Measurements from ENCODE around the gene PMPCA.

The PMPCA gene

DNA sequence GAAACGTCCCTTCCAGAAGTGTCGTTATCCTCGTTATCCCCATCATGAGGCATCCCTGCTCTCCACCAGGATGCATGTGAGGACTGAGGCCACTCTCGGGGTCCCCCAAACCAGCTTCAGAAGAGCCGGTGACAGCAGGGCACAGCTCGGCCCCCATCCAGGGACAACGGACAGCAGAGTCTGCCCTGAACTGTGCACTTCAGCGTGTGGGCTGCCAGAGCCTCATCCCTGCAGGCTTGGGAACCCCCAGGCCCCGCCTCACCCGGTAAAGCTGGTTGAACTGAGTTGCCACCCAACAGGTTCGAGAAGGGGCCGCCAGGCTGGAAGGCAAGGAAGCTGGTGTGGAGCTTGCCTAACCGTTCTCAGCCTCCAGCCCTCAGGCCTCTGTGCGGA, 36.3 kb upstream of the PMPCA start:
- DNase-seq = no peak

GRCh38 chr9:136375096-136375495, 35.4 kb upstream of the PMPCA start:
- DNase-seq = no peak

GRCh38 chr9:136376457-136376856, 34.0 kb upstream of the PMPCA start:
- no peak for DNase-seq

DNA sequence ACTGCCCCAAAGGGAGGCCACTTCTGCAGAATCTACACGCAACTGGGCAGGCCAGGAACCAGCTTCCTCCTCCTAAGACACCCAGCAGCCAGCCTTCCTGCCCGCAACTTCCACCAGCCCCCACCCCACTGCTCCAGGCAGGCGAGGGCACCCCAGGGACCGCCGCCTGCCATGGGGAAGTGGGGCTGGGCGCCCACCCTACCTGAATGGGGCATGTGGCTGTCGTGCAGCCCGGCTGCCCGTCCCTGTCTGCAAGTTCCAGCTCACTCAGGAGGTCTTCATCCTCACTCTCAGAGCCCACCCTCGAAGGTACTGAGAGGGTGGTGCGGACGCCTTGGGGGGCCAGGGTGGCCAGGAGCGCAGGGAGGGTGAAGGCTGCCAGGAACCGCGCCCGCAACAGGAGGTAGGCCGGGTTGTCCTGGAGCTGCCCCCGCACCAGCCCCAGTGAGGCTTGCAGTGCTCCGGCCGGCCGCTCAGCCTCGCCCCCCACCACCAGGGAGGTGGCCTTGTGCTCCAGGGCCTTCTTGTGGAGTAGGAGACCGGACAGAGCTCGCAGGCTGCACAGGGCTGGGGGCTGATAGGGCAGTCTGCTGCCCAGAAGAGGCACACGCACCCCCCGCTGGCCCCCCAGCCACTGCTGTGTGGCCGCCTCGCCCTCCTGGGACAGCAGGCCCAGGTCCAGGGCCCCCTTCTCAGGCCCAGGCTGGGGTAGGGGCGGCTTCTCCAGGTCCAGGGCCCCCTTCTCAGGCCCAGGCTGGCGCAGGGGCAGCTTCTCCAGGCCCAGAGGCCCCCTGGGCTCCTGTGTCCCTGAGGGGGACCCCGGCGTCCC, 32.9 kb upstream of the PMPCA start:
- DNase-seq = peak in 1 of 2 donors; percentile 6

- no peak for DNase-seq
Measured at GRCh38 chr9:136378170-136379002, 32.1 kb upstream of the PMPCA start.

- DNase-seq = no peak
Measured at GRCh38 chr9:136379003-136379287, 31.5 kb upstream of the PMPCA start.

DNA sequence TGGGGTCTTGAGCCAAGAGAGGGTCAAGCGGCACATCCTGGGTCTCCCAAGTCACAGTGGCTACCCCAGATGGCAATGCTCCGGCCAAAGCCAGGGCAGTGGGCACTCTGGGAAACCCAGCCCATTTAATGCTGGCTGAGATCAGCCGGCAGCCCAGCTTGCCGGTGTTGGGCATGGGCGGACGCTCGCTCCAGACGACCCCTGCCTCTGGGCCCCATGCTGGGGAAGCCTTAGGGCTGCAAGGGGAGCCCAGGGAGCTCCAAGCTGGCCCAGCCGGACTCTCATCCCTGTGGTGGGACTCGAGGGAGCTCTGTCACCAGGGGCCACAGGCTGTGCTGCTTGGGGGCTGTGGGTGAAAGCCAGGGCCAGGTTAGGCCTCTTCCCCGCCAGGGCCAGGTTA, 31.1 kb upstream of the PMPCA start:
- DNase-seq = no peak

DNA sequence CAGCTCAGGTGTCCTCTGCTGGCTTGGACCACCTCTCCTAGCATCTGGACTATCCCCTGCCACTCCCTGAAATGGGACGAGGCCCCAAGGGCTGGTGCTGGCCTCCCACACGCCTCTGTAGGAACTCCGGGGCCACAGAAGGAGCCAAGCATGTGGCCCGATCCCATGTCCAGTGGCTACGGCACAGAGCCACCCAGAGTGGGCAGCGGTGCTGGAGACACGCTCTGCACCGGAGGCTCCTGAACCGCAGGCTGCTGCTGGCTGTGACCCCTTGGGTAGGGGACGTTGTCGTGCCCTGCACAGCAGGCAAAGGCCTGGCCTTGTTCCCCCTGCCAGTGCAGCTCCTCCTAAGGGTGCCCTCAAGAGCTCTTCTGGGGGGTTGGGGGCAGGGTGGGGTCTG, 30.6 kb upstream of the PMPCA start:
- DNase-seq = no peak

- no peak for DNase-seq
Measured at GRCh38 chr9:136380381-136380780, 30.1 kb upstream of the PMPCA start.

GRCh38 chr9:136381311-136381710, 29.1 kb upstream of the PMPCA start:
- no peak for DNase-seq

GRCh38 chr9:136381966-136382513, 28.4 kb upstream of the PMPCA start:
- no peak for DNase-seq

GRCh38 chr9:136383436-136383835, 27.0 kb upstream of the PMPCA start:
- no peak for DNase-seq

- no peak for DNase-seq
Measured at GRCh38 chr9:136385015-136385414, 25.4 kb upstream of the PMPCA start.

DNA sequence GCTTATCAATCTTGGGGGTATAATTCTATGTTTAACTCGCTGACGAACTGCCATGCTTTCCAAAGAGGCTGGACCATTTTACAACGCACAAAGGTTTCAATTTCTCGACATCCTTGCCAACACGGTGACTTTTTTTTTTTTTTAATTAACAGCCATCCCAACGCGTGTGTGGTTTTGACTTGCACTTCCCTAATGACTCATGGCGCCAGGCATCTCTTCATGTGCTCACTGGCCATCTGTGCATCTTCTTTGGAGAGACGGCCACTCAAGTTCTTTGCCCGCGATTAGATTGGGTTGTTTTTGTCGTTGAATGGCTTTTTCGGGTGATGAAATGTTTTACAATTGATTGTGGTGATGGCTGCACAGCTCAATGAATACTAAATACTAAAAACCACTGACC, 24.4 kb upstream of the PMPCA start:
- peak in 1 of 2 donors; percentile 9 for DNase-seq

DNA sequence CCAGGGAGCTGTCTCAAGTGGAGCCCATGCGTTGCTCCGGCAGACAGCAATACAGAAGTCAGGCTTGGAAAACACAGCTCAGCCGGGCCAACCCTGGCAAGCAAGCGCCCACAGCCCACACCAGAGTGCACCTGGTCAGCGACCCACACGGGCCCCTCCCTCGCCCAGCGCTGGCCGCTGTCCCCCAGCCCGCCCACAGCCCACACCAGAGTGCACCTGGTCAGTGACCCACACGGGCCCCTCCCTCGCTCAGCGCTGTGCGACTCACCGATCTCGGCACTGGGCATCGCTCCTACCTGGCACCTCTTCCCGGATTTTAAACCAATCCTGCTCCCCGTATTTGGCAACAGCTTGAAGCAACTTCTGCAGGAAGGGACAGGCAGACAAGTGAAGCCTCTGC, 23.2 kb upstream of the PMPCA start:
- DNase-seq = no peak

DNA sequence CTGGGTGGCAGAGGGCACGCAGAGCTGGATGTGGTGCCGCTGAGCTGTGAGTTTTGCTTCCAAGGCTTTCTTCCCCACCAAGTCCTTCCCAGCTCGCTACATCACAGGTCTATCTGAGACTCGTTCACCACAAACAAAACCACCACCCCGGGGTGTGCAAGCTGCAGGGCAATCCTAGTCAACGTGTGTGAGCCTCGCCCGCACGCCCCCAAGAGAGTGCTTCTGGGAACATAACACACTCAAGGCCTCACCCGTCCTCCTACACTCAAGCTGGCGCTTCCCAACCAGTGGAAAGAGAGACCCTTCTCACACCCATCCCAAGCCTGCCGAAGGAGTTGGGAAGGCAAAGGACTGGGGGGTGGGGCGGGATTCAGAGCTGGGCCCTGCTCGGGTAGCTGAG, 21.1 kb upstream of the PMPCA start:
- DNase-seq = no peak

DNA sequence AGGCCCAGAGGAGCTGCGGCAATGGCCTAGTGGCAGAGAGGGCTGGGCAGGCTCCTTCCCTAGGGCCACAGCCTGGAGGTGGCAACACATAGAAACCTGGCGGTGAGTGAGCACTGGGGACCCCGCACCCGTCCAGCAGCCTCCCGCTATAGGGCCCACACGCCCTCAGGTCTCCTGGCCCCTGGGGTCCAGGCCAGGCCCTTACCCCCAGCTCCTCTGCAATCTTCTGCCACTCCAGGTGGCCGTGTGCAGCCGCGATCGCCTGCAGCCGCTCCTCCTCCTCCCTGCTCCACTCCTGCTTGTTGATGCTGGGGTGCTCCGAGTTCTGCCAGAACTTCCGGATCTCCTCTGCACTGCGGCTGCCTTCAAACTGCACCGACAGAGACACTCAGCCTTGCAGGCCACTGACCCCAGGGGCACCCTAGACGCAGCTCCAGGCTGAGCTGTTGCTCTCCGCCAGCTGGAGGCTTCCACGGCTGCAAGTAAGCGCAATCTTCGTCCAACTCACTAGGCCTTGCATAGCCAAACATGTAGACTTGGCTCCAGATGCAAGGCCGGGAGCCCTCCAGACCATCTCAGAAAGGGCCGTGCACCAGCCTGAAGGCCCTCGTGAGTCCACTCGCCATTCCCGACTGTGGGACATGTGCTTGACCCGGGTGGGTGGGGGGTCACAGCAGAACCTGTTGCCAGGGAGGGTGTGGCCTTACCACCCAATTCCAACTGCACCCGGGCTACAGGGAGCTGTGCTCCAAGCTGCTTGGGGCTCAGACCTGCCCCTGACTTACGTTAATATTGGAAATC, 18.5 kb upstream of the PMPCA start:
- DNase-seq = no peak

DNA sequence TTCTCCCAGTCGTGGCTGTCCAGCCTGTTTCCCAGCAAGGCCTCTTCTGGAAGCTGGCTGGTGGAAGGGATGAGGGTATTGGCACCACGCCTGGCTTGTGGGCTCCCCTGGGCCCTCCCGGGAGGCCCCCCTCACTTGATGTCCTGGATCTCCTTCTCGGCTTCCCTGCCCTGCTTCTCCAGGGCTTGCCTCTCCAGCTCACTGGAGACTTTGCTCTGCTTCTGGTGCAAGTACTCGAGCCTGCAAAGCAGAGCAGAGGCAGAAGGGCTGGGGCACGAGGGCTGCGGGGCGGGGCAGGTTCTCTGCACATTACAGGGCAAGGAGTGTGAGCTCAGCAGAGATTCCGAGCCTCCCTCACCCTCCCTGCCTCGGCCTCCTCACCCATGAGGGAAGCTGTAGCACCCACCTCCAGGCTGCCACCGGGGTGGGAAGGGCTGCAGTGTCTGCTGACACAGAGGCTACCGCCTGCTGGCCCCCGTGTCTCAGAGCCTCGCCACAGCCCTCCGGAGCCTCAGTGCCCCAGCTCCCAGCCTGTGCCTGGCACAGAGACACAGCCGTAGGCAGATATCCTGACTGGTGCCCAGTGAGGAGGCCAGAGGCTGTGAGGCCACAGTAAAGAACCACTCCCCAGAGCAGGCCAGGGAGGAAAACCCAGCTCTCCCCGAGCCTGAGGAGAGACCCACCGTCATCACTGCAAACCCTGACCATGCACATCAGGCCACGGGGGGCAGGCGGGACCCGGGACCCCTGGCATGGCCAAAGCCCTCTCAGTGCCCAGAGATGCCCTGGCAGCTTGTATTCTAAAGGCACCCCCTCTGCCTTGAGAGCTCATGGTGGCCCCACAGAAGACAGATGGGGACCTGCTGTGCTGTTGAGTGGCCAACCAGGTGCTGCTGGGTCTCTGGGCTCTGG, 17.7 kb upstream of the PMPCA start:
- DNase-seq = no peak

DNA sequence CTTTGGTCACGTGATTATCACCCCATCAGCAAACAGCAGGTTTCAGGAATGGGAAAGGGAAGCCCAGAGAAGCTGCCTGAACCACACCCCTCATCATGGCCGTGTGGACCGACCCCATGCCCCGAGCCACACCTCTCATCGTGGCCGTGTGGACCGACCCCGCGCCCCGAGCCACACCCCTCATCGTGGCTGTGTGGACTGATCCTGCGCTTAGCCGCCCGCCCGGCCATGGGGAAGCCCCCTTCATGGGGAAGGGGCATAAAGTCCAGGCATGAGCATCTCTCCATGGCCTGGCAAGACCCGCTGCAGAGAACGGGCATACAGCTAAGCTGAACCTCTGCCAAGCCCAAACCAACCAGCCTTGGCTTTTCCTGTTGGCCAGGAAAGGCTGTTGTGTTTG, 16.9 kb upstream of the PMPCA start:
- DNase-seq = no peak

GRCh38 chr9:136394312-136395019, 16.0 kb upstream of the PMPCA start:
- no peak for DNase-seq

DNA sequence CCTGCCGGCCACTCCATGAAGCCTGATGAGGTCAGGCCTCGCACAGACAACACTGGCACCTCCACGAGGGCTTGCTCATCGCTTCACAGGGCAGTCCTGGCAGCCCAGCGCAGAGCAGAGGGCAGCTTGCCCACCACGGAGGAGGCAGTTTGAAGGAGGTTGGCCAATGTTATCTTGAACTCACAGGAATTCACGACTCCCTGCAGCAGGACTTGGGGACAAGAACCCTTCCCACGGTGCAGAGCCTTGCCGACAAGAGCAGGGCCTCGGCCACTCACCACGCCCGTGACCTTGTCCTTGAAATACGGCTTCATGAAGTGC, 15.5 kb upstream of the PMPCA start:
- no peak for DNase-seq
